ENCODE measurements around the gene NHERF1. TPM values are rescaled to one million over a fixed set of nuclear protein-coding genes. Genes with fewer than 3 reads are reported as not detected.

Gene NHERF1
- total and polyA plus RNA-seq, 2 of the 8 experiments (the other 6 are each of a cell fraction or from before 2014, with no cell fraction given), result 92.9 to 99.2 TPM

- FAIRE-seq (no peak), DNase-seq (ENCODE audit: low read depth in 1 of 2, low spot score in 2 of 2) (no peak)
- Histone ChIP-seq H2AFZ (ENCODE audit: low read length) (no peak overlapping the region), H3K36me3 (ENCODE audit: control insufficient read depth in 2 of 4, insufficient read depth in 4 of 4, low read length in 3 of 4) (no peaks in the 10 kb centered on the region), H4K5ac (ENCODE audit: insufficient read length, low read depth, low read length) (no peak overlapping the region), H4K91ac (replicated peaks; ENCODE audit: insufficient read length, low read length) (no peak overlapping the region), H3K23me2 (ENCODE audit: low read depth, low read length) (peaks cover 14% of the 10 kb centered on the region), H3K27me3 (replicated peaks in 1 of 4; ENCODE audit: control insufficient read depth in 3 of 4, extremely low read depth in 1 of 4, insufficient read depth in 3 of 4, low read length in 3 of 4) (peaks cover 0 to 3% (median 0%) of the 10 kb centered on the region in 4 experiments; a peak in 3 of 7 replicates), H3K4me3 (ENCODE audit: extremely low read depth in 1 of 4, insufficient read depth in 2 of 4, low read depth in 3 of 4, low read length in 4 of 4) (no peak overlapping the region), H2BK15ac (ENCODE audit: low read length) (no peak overlapping the region), H3K9ac (replicated peaks in 1 of 4; ENCODE audit: extremely low read depth in 1 of 4, low read depth in 3 of 4, low read length in 3 of 4) (no peak overlapping the region), H3K18ac (ENCODE audit: extremely low read depth, low read length) (no peak overlapping the region), H3K79me1 (ENCODE audit: low read depth, low read length) (peaks cover 3% of the 10 kb centered on the region; the same call in 1 of the 2 replicates), H3K4me1 (replicated peaks in 1 of 4; ENCODE audit: control insufficient read depth in 3 of 4, insufficient read depth in 4 of 4, low read length in 3 of 4) (no peaks in the 10 kb centered on the region), H2BK5ac (ENCODE audit: low read depth, low read length) (no peak overlapping the region), H4K8ac (ENCODE audit: extremely low read depth, insufficient read depth, low read length) (no peak overlapping the region), H2BK20ac (ENCODE audit: low read length) (no peak overlapping the region), H3K79me2 (ENCODE audit: control insufficient read depth in 1 of 2, insufficient read depth in 2 of 2, low read length in 2 of 2) (no peaks in the 10 kb centered on the region), H3K4me2 (ENCODE audit: insufficient read depth in 1 of 2, low read depth in 2 of 2, low read length in 2 of 2) (no peak overlapping the region), H3K14ac (ENCODE audit: insufficient read length) (no peak overlapping the region), H2AK5ac (ENCODE audit: low read depth, low read length) (no peak overlapping the region), H4K20me1 (replicated peaks in 1 of 2; ENCODE audit: control insufficient read depth in 1 of 2, insufficient read depth in 2 of 2, low read length in 2 of 2) (peaks cover 0 to 7% of the 10 kb centered on the region in 2 experiments), H3K56ac (replicated peaks; ENCODE audit: insufficient read length, low read depth, low read length) (no peak overlapping the region), H3K4ac (replicated peaks; ENCODE audit: insufficient read length, low read depth, low read length) (no peak overlapping the region), H3K27ac (ENCODE audit: low read depth, low read length) (no peak overlapping the region), H2BK12ac (ENCODE audit: low read depth, low read length) (no peak overlapping the region), H3K23ac (ENCODE audit: insufficient read length) (no peak overlapping the region), H3K9me3 (ENCODE audit: insufficient read depth in 2 of 2, low read depth in 1 of 2, low read length in 1 of 2) (peaks cover 0 to 9% of the 10 kb centered on the region in 2 experiments; a peak in 1 of 4 replicates), H2BK120ac (replicated peaks; ENCODE audit: low read depth, low read length) (no peak overlapping the region)
- ChIA-PET POLR2A (ENCODE audit: partially characterized antibody) (interaction anchor here (0.8 kb wide), 1 partner anchor 20 kb away, joined by 3 read pairs; no protein-coding TSS in a partner anchor), CTCF (ENCODE audit: partially characterized antibody) (interaction anchor here (1.0 to 1.4 kb wide), 3 partner anchors 15 to 72 kb away, joined by 3 read pairs; no protein-coding TSS in a partner anchor)
- 88% methylated on average over 15 of the region's 15 CpGs; no CpG with 5 or more reads in 1 of the 2 experiments for WGBS, 2 experiments (ENCODE audit: extremely low coverage in 1 of 2, insufficient coverage in 1 of 2, insufficient read length in 1 of 2, insufficient replicate concordance in 2 of 2, low coverage in 1 of 2, low lambda C conversion rate in 2 of 2, missing lambda C conversion rate in 1 of 2)
- TF ChIP-seq EGR1 (IDR thresholded peaks at IDR 0.05; ENCODE audit: borderline replicate concordance, low read depth, low read length) (no peak), POLR2A (IDR thresholded peaks at IDR 0.05; ENCODE audit: control extremely low read depth in 1 of 2, low read depth in 2 of 2, low read length in 2 of 2) (no peak), SIN3A (conservative IDR thresholded peaks at IDR 0.05 in 1 of 2, IDR thresholded peaks at IDR 0.05 in 1 of 2; ENCODE audit: low read depth in 1 of 2, low read length in 2 of 2) (no peak), ATF2 (IDR thresholded peaks at IDR 0.05; ENCODE audit: low read length) (no peak), RAD21 (IDR thresholded peaks at IDR 0.05 in 1 of 2, conservative IDR thresholded peaks at IDR 0.05 in 1 of 2; ENCODE audit: low read depth in 2 of 2, low read length in 2 of 2) (no peak), CTCF (IDR thresholded peaks at IDR 0.05; ENCODE audit: control extremely low read depth in 1 of 3, insufficient read depth in 1 of 3, low read depth in 1 of 3, low read length in 3 of 3) (no peak), CEBPB (IDR thresholded peaks at IDR 0.05; ENCODE audit: low read depth, low read length) (no peak), POU5F1 (IDR thresholded peaks at IDR 0.05; ENCODE audit: low read depth, low read length) (no peak), JUND (IDR thresholded peaks at IDR 0.05; ENCODE audit: low read length) (no peak)
Observed at GRCh38 chr17:74729866-74730265, 18.6 kb upstream of the NHERF1 start.

All from H1 (cell line).